GM19043 (cell line): ENCODE measurements around the gene CHFR.
"Not testable (repeated sequence)": the region's sequence is repeated elsewhere in the genome, so short reads cannot be mapped to it uniquely, and the experiment has no call there.

Source experiments
- ATAC-seq: cut with Tn5 transposase; IDR thresholded peaks from one replicate; pipeline ENCODE4 v1.9.1; 2021; ENCODE audit warnings: low read depth; ENCODE audit not compliant: unreplicated experiment

Gene CHFR

GRCh38 chr12:132887513-132888351 lies at the start of gene CHFR:
Gene CHFR, minus strand, starts transcription at chr12:132887605. Its CDS starts 277 bp downstream, at chr12:132887328.
- peak; percentile 97 for ATAC-seq

GRCh38 chr12:132936921-132937320 lies 49.5 kb upstream of the CHFR start:
- ATAC-seq = not testable (repeated sequence)

- ATAC-seq = no peak
Measured at GRCh38 chr12:132936163-132936562, 48.8 kb upstream of the CHFR start.

GRCh38 chr12:132926415-132926833 lies 39.0 kb upstream of the CHFR start:
- ATAC-seq = no peak

GRCh38 chr12:132925597-132926414 lies 38.4 kb upstream of the CHFR start:
- ATAC-seq = no peak

GRCh38 chr12:132924356-132924755 lies 37.0 kb upstream of the CHFR start:
- ATAC-seq = no peak

- no peak for ATAC-seq
Measured at GRCh38 chr12:132923356-132923909, 36.0 kb upstream of the CHFR start.

GRCh38 chr12:132922676-132923075 lies 35.3 kb upstream of the CHFR start:
- no peak for ATAC-seq

- no peak for ATAC-seq
Measured at GRCh38 chr12:132921685-132922084, 34.3 kb upstream of the CHFR start.

- no peak for ATAC-seq
Measured at GRCh38 chr12:132918680-132919079, 31.3 kb upstream of the CHFR start.

GRCh38 chr12:132909030-132909368 lies 21.6 kb upstream of the CHFR start:
- no peak for ATAC-seq

GRCh38 chr12:132908145-132909029 lies 21.0 kb upstream of the CHFR start:
- ATAC-seq = peak; percentile 89

GRCh38 chr12:132907789-132908144 lies 20.4 kb upstream of the CHFR start:
- not testable (repeated sequence) for ATAC-seq

GRCh38 chr12:132907216-132907615 lies 19.8 kb upstream of the CHFR start:
- ATAC-seq = no peak

GRCh38 chr12:132904718-132905328 lies 17.4 kb upstream of the CHFR start:
- ATAC-seq = no peak

GRCh38 chr12:132899033-132899432 lies 11.6 kb upstream of the CHFR start:
- ATAC-seq = no peak

GRCh38 chr12:132888852-132889251 lies 1.4 kb upstream of the CHFR start:
- no peak for ATAC-seq

- ATAC-seq = peak; percentile 6
Measured at GRCh38 chr12:132886529-132887477, 602 bp downstream of the CHFR start.

- no peak for ATAC-seq
Measured at GRCh38 chr12:132881818-132882217, 5.6 kb downstream of the CHFR start.
